GM19438 (cell line): Measurements from ENCODE around the gene CASP1.
"Not testable (repeated sequence)": the region's sequence is repeated elsewhere in the genome, so short reads cannot be mapped to it uniquely, and the experiment has no call there.

Experiments used
- ATAC-seq: cut with Tn5 transposase; IDR thresholded peaks from one replicate; pipeline ENCODE4 v1.9.1; 2021; ENCODE audit warnings: low read depth; ENCODE audit not compliant: unreplicated experiment

The CASP1 gene

GRCh38 chr11:105034813-105035620 lies at the start of gene CASP1:
CASP1 (minus strand) TSS chr11:105035144; CDS start chr11:105035113, 31 bp downstream.
- ATAC-seq, result peak; percentile 91

GRCh38 chr11:105081412-105082150 lies 46.6 kb upstream of the CASP1 start:
- no peak for ATAC-seq

GRCh38 chr11:105080171-105080906 lies 45.4 kb upstream of the CASP1 start:
- ATAC-seq, result not testable (repeated sequence)

- no peak for ATAC-seq
These were observed 43.3 kb upstream of the CASP1 start for GRCh38 chr11:105078283-105078682.

- not testable (repeated sequence) for ATAC-seq
These were observed 42.3 kb upstream of the CASP1 start for GRCh38 chr11:105077141-105077790.

- no peak for ATAC-seq
These were observed 39.2 kb upstream of the CASP1 start for GRCh38 chr11:105074166-105074530.

GRCh38 chr11:105073456-105074165 lies 38.7 kb upstream of the CASP1 start:
- ATAC-seq, result no peak

GRCh38 chr11:105072080-105072479 lies 37.1 kb upstream of the CASP1 start:
- not testable (repeated sequence) for ATAC-seq

- ATAC-seq, result no peak
These were observed 36.3 kb upstream of the CASP1 start for GRCh38 chr11:105071089-105071732.

- no peak for ATAC-seq
These were observed 35.4 kb upstream of the CASP1 start for GRCh38 chr11:105070306-105070705.

GRCh38 chr11:105069749-105070148 lies 34.8 kb upstream of the CASP1 start:
- not testable (repeated sequence) for ATAC-seq

- ATAC-seq, result not testable (repeated sequence)
These were observed 28.4 kb upstream of the CASP1 start for GRCh38 chr11:105063245-105063941.

GRCh38 chr11:105057432-105057831 lies 22.5 kb upstream of the CASP1 start:
- ATAC-seq, result no peak

GRCh38 chr11:105056446-105056845 lies 21.5 kb upstream of the CASP1 start:
- ATAC-seq, result no peak

GRCh38 chr11:105054723-105055493 lies 20.0 kb upstream of the CASP1 start:
- no peak for ATAC-seq

- ATAC-seq, result no peak
These were observed 17.5 kb upstream of the CASP1 start for GRCh38 chr11:105052487-105052886.

- ATAC-seq, result no peak
These were observed 16.6 kb upstream of the CASP1 start for GRCh38 chr11:105051559-105051958.

GRCh38 chr11:105049481-105049880 lies 14.5 kb upstream of the CASP1 start:
- ATAC-seq, result no peak
